NCI-H187 (cell line): ENCODE results near the gene PAGE1.
"Not testable (repeated sequence)": the region's sequence is repeated elsewhere in the genome, so short reads cannot be mapped to it uniquely, and the experiment has no call there.

Experiments used
- DNase-seq, 2 experiments: peaks; one replicate each; lab custom pipeline; 2025; lab: John Stamatoyannopoulos, UW

PAGE1 gene, protein sequence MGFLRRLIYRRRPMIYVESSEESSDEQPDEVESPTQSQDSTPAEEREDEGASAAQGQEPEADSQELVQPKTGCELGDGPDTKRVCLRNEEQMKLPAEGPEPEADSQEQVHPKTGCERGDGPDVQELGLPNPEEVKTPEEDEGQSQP

DNA sequence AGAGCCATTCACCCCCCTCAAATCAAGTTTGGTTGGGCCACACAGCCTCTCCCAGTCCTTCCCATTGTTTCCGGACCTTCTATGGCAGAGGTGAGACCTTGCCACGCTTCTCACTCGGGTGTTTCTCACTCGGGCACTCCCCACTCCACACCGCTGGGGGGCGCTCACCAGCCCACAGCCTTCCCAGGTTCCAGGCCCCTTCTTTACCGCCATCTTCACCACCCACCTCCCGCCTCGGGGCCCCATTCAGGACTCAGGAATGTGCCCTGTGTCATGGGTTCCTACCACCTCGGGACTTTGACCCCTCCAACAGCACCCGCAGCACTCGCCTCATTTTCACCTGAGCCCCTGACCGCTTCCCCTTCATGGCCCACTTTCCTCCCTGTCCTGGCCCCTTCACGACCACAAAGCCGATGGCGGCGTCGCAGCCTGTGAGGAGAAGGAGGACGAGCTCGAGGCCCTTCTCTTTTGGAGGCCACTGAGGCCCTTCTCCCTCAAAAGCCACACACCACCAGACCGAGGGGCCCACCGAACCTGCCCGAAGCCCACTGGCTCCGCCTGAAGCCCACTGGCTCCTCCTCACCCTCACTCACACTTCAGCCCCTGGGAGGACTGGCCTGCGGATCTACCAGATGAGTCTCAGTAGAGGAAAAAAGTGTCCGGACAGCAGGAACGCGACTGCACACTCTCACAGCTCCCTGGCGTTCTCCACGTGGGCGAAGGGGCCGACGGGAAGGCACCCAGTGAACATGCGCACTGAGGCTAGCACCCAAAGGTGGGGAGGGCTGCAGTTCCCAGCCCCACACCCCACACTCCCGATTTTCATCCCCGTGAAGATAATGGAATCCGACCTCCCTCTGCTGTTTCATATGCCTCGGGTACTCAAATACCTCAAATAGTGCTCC is at the start of gene PAGE1:
TSS of gene PAGE1 (minus strand) at position 709 of the 905 bp plus-strand sequence. CDS start 1,214 bp downstream, outside the sequence.
- DNase-seq = no peak

DNA sequence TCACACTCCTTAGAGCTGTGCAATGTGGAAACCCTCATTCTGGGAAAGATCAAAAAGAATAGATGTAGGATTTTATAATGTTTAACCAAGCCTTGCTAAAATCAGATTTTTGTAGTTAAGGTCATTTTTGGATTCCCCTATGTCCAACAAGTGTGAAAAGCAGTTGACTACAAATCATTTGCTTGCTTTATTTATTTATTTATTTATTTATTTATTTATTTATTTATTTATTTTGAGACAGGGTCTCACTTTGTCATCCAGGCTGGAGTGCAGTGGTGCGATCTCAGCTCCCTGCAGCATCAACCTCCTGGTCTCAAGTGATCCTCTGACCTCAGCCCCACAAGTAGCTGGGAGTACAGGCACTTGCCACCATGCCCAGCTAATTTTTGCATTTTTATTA is 45.7 kb upstream of the PAGE1 start:
- DNase-seq = not testable (repeated sequence)

DNA sequence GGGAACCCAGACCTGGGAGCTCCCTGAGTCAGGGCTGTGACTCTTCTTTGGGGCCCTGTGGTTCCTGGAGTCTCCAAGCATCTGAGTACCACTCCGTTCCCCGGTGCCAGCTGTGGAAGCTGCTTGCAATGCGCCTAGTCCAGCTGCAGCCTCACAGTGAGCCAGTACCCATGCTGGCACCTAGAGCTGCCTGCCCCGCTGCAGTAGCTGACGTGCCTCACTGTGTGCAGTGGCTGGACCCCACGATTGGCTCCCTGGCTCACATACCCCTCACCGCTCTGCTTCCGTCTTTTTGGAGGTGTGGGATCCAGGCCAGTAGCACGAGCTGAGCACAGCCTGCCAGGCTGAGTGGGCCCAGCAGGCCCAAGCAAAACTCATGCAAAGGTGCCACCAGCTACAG is 32.1 kb upstream of the PAGE1 start:
- DNase-seq = no peak

DNA sequence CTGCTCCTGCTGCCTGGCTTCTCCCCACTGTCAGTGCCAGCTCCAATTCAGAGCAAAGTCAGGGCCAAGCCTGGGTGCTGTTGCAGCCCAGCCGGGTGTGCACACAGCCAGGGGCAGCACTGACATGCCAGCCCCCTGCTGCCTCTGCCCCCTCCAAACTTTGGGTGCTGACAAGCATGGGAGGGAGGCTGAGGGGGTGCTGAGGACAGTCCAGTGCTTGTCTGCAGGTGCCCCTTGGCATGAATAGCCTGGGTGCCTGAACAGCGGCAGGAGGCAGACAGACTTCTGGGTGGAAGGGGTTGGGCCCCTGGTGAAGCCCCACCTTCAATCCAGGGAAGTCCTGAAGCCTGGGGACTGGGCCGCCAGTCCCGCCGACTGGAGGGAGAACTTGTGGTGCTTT is 31.2 kb upstream of the PAGE1 start:
- DNase-seq = no peak

GRCh38 chrX:49725923-49726904 is 30.4 kb upstream of the PAGE1 start:
- DNase-seq = no peak

- no peak for DNase-seq
Observed at GRCh38 chrX:49725401-49725800, 29.6 kb upstream of the PAGE1 start.

DNA sequence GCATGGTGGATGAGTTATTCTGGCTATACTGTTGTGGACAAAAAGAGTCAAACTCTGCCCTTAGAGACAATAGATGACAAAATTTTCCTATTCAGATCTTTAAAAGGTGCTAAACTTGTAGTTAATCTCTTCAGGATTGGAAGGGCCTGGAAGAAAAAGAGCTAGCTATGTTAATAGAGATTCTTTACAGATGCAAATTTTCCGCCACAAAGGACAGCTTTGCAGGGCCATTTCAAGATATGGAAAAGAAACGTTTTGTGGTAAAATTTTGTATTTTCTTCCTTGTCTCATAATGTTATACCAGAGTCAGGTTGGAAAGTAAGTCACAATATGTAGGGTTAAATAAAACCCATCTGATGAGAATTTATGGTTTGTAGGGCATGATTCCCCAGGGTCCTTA is 24.3 kb upstream of the PAGE1 start:
- not testable (repeated sequence) for DNase-seq

- no peak for DNase-seq
Observed at GRCh38 chrX:49712577-49712976, 16.8 kb upstream of the PAGE1 start.

GRCh38 chrX:49710744-49711319 is 15.0 kb upstream of the PAGE1 start:
- DNase-seq = no peak

GRCh38 chrX:49704691-49705404 is 9.1 kb upstream of the PAGE1 start:
- DNase-seq = no peak

- no peak for DNase-seq
Observed at GRCh38 chrX:49701933-49702332, 6.1 kb upstream of the PAGE1 start.

GRCh38 chrX:49701323-49701722 is 5.5 kb upstream of the PAGE1 start:
- DNase-seq = no peak

DNA sequence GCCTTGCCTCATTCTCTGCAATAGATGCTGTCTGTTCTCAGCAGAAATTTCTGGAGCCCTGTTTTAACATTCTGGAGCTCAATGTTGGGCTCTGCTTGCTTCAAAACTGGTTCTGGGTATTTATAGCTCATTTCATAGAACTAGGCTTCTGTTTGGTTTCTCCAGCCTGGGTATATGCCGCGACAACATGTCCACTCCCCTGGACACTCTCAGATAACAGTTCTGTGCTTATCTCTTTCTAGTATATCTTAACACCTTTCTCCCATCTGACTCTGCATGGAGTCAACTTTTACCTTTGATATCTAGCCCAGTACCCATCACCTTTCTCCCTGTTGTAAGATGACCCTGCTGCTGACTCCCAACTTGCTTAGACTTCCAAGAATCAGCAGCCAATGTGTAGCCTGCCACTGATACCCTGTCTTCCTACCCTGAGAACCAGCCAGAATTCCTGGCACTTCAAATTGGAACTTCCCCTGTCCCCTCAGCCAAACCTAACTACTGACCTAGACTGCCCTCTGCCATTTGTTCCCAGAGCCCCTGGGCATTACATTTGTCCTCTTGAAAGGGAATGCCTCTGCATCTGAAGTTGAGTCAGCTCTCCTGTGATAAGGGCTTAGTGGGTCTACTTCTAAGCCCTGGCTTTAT is 20.6 kb downstream of the PAGE1 start:
- DNase-seq = no peak

DNA sequence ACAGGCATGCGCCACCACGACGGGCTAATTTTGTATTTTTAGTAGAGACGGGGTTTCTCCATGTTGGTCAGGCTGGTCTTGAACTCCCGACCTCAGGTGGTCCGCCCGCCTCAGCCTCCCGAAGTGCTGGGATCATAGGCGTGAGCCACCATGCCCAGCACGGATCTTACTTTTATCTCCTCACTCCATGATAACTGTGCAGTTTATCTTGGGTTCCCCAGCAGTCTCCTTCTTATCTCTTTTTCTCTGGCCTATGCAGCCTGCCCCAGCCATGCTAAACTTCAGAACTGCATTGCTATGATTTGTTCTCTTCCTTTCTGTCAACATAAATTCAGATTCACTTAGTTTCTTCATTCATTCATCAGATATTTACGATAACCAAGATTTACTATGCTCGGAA is 22.4 kb downstream of the PAGE1 start:
- DNase-seq = no peak

DNA sequence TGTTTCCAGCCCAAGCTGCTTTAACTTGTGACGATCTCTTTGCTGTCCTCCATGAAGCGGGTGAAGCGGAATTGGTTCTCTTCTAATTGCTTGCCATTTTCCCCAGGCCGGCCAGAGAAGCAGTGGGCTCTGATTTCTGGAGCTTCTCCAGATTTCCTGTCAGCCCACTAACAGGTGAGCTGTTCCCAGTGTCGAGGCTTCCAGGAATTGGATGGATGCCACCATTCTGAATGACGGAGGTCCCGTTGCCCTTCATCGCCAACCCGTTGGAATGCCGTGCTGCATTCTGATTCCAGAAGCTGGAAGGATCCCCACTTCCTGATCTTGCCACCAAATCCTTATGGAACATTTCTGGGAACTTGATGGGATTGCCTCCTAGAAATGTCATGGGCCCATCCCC is 31.0 kb downstream of the PAGE1 start:
- no peak for DNase-seq

- DNase-seq = no peak
Observed at GRCh38 chrX:49661881-49662280, 33.9 kb downstream of the PAGE1 start.

GRCh38 chrX:49659771-49660170 is 36.0 kb downstream of the PAGE1 start:
- DNase-seq = no peak

DNA sequence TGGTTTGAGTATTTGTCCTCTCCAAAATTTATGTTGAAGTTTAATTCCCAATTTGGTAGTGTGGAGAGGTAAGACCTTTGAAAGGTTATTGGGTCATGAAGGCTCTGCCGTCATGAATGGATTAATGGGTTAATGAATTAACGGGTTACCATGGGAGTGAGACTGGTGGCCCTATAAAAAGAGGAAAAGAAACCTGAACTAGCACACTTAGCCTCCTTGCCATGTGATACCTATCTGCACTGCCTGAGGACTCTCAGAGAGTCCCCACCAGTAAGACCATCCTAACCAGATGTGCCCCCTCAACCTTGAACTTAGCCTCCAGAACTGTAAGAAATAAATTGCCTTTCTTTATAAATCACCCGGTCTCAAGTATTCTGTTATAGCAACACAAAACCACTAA is 39.3 kb downstream of the PAGE1 start:
- no peak for DNase-seq

- no peak for DNase-seq
Observed at GRCh38 chrX:49644991-49645637, 50.7 kb downstream of the PAGE1 start.
